ENCODE measurements around the gene DEPDC7.

Gene DEPDC7

DNA sequence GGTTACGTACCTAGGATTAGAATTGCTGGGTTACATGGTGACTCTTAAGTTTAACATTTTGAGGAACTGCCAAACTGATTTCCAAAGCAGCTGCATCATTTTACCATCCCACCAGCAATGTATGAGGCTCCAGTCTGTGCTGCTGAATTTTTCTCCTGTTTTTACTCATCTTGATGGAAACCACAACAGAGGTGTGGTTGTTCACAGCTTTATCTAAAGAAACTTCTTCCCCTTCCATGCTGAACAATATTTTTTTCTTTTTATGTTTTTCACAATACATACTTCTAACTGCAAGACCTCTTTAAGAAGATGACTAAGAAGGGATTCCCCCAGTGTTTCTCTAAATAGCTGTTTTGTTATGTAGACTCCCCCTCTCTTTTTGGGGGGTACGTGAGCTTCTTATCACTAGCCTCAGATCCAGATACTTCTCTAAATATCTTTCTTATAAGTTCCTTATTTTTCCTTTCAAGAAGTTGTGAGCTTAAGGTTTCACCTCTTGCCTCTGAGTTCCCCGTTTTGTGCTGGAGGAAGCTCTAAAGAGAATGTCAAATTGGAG, 47.7 kb downstream of the DEPDC7 start:
- no peaks in the 10 kb centered on the region for H3K9me3 ChIP-seq (ENCODE audit: control insufficient read depth, insufficient read depth, low read length)
- H3K36me3 ChIP-seq (ENCODE audit: control insufficient read depth, low read length), result peaks cover 31% of the 10 kb centered on the region
- H3K4me1 ChIP-seq (ENCODE audit: control insufficient read depth, low read length), result peaks cover 24% of the 10 kb centered on the region
- no peaks in the 10 kb centered on the region for H3K9me2 ChIP-seq (replicated peaks; ENCODE audit: control insufficient read depth, low read length)
- H3K4me3 ChIP-seq (ENCODE audit: low read length), result no peak overlapping the region
- H3K4me2 ChIP-seq (ENCODE audit: low read length), result no peak overlapping the region
- no peaks in the 10 kb centered on the region for H3K79me2 ChIP-seq (ENCODE audit: control insufficient read depth, low read length)
- H3K27me3 ChIP-seq (ENCODE audit: control insufficient read depth, low read length), result no peaks in the 10 kb centered on the region
- no peak for TF ChIP-seq EZH2phosphoT487 (IDR thresholded peaks at IDR 0.05; ENCODE audit: borderline replicate concordance, low read length)
- TF ChIP-seq, protein P1, sequence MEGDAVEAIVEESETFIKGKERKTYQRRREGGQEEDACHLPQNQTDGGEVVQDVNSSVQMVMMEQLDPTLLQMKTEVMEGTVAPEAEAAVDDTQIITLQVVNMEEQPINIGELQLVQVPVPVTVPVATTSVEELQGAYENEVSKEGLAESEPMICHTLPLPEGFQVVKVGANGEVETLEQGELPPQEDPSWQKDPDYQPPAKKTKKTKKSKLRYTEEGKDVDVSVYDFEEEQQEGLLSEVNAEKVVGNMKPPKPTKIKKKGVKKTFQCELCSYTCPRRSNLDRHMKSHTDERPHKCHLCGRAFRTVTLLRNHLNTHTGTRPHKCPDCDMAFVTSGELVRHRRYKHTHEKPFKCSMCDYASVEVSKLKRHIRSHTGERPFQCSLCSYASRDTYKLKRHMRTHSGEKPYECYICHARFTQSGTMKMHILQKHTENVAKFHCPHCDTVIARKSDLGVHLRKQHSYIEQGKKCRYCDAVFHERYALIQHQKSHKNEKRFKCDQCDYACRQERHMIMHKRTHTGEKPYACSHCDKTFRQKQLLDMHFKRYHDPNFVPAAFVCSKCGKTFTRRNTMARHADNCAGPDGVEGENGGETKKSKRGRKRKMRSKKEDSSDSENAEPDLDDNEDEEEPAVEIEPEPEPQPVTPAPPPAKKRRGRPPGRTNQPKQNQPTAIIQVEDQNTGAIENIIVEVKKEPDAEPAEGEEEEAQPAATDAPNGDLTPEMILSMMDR (IDR thresholded peaks at IDR 0.05; ENCODE audit: low read depth, low read length, poor library complexity, severe bottlenecking), result no peak
- H3F3A ChIP-seq (ENCODE audit: control insufficient read depth, insufficient read depth), result no peaks in the 10 kb centered on the region
- no peak overlapping the region for H3K27ac ChIP-seq (ENCODE audit: low read depth, low read length)
- H4K20me1 ChIP-seq (ENCODE audit: control insufficient read depth, insufficient read depth, low read depth, low read length), result no peaks in the 10 kb centered on the region

GRCh38 chr11:33064033-33064825, 48.6 kb downstream of the DEPDC7 start:
- TF ChIP-seq, protein P1 (IDR thresholded peaks at IDR 0.05; ENCODE audit: low read depth, low read length, poor library complexity, severe bottlenecking), result no peak
- no peak for TF ChIP-seq EZH2phosphoT487 (IDR thresholded peaks at IDR 0.05; ENCODE audit: borderline replicate concordance, low read length)
- Histone ChIP-seq H3K36me3 (ENCODE audit: control insufficient read depth, low read length) (peaks cover 28% of the 10 kb centered on the region), H3F3A (ENCODE audit: control insufficient read depth, insufficient read depth) (no peaks in the 10 kb centered on the region), H3K4me3 (ENCODE audit: low read length) (no peak overlapping the region), H3K9me3 (ENCODE audit: control insufficient read depth, insufficient read depth, low read length) (no peaks in the 10 kb centered on the region), H3K79me2 (ENCODE audit: control insufficient read depth, low read length) (no peaks in the 10 kb centered on the region), H3K27me3 (ENCODE audit: control insufficient read depth, low read length) (no peaks in the 10 kb centered on the region), H3K9me2 (replicated peaks; ENCODE audit: control insufficient read depth, low read length) (no peaks in the 10 kb centered on the region), H4K20me1 (ENCODE audit: control insufficient read depth, insufficient read depth, low read depth, low read length) (no peaks in the 10 kb centered on the region), H3K4me2 (ENCODE audit: low read length) (peak overlapping the region; percentile 25; the same call in 1 of the 2 replicates), H3K4me1 (ENCODE audit: control insufficient read depth, low read length) (peaks cover 24% of the 10 kb centered on the region), H3K27ac (ENCODE audit: low read depth, low read length) (no peak overlapping the region)

- H3K4me1 ChIP-seq (ENCODE audit: control insufficient read depth, low read length), result peaks cover 24% of the 10 kb centered on the region
- TF ChIP-seq, protein P1 (IDR thresholded peaks at IDR 0.05; ENCODE audit: low read depth, low read length, poor library complexity, severe bottlenecking), result no peak
- no peak for TF ChIP-seq EZH2phosphoT487 (IDR thresholded peaks at IDR 0.05; ENCODE audit: borderline replicate concordance, low read length)
- H3K4me3 ChIP-seq (ENCODE audit: low read length), result no peak overlapping the region
- H3K9me3 ChIP-seq (ENCODE audit: control insufficient read depth, insufficient read depth, low read length), result no peaks in the 10 kb centered on the region
- no peaks in the 10 kb centered on the region for H3F3A ChIP-seq (ENCODE audit: control insufficient read depth, insufficient read depth)
- H3K4me2 ChIP-seq (ENCODE audit: low read length), result peak overlapping the region; percentile 25; the same call in 1 of the 2 replicates
- no peaks in the 10 kb centered on the region for H4K20me1 ChIP-seq (ENCODE audit: control insufficient read depth, insufficient read depth, low read depth, low read length)
- peaks cover 25% of the 10 kb centered on the region for H3K36me3 ChIP-seq (ENCODE audit: control insufficient read depth, low read length)
- no peak overlapping the region for H3K27ac ChIP-seq (ENCODE audit: low read depth, low read length)
- no peaks in the 10 kb centered on the region for H3K79me2 ChIP-seq (ENCODE audit: control insufficient read depth, low read length)
- no peaks in the 10 kb centered on the region for H3K9me2 ChIP-seq (replicated peaks; ENCODE audit: control insufficient read depth, low read length)
- no peaks in the 10 kb centered on the region for H3K27me3 ChIP-seq (ENCODE audit: control insufficient read depth, low read length)
Measured at GRCh38 chr11:33064866-33065265, 49.2 kb downstream of the DEPDC7 start.

All from DOHH2 (cell line).